Glomerular visceral epithelial cell (primary cell): ENCODE measurements around the gene ZNF525.
"Not testable (repeated sequence)": the region's sequence is repeated elsewhere in the genome, so short reads cannot be mapped to it uniquely, and the experiment has no call there.

ENCODE experiments used
- DNase-seq: peaks from one replicate; pipeline ENCODE4 v3.0.0-alpha.2; 2016; ENCODE audit errors: extremely low spot score

Gene ZNF525

DNA sequence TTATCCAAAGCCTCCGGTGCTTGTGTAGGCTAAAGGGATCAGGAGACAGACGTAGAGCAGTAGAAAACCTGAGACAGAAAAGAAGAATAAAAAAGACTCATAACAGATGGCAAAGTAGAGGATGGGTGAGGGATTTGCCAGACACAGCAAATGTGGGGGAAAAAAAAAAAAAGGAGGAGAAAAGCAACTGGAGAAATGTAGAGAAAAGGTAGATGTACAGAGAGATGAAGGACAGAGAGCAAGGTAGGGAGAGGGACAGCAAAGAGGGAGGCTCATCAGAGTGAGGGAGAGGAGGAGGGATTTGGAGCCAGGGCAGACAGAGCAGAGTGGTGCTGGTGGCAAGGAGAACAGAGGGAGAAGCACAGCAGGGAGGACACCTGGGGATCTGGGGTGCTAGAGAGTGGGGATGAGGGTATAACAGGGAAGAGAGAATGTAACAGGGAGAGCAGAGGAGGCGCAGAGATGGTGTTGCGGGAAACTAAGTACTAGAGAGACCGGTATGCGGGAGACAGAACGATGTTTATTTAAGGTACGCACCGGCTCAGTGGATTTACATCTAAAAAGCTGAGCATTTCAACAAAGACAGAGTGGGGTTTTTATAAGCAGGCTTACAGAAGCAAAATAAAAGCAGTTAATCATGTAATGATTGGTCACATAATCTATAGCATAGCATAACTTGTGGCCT is 30.5 kb downstream of the ZNF525 start:
- DNase-seq = not testable (repeated sequence)

DNA sequence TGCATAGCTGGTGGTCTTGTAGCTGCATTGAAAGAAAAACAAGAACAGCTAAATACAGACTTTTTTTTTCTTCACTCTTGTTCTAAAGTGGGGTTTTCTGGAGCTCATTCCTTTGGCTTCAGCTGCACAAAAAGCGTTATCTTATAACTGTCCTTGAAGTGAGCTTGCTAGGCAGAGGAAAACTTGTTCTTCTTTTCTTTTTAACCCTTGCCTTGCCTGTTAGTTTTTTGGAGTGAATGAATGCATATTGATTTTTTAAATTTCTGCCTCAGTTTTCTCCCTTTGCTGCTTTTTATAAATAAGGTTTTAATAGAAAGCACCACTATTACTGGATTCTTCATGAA is 31.0 kb downstream of the ZNF525 start:
- no peak for DNase-seq

DNA sequence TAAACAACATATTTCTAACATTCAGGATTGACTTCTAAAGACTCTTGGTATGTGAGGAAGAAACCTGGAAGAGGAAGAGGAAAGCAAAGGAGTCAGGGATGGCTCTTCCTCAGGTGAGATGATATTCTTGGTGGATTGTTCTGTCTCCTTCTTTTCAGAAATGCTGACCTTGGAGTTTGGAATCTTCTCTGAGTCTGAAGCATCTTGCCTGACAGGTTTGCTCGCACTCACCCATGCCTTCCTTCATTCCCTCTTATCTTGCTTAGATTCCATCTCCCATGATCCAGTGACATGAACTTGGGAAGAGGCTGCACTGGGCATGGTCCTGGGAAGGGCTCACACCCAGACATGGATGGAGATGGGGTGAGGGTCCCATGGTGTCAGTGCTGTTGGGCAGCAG is 32.4 kb downstream of the ZNF525 start:
- DNase-seq = not testable (repeated sequence)

DNA sequence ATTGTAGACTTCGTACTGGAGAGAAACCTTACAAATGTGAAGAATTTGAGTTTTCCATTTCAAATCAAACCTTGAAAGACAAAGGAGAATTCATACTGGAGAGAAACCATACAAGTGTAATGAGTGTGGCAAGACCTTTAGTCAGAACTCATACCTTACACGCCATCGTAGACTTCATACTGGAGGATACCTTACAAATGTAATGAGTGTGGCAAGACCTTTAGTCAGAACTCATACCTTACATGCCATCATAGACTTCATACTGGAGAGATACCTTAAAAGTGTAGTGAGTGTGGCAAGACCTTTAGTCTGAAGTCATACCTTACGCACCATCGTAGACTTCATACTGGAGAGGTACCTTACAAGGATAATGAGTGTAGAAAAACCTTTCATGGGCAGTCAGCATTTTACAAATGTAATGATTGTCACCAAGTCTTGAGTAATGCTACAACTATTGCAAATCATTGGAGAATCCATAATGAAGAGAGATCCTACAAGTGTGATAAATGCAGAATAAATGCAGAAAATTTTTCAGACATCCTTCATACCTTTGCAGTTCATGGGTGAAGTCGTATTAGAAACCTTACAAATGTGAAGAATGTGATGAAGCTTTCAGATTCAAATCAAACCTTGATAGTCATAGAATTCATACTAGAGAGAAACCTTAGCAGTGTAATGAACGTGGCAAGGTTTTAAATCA is 44.1 kb downstream of the ZNF525 start:
- no peak for DNase-seq

DNA sequence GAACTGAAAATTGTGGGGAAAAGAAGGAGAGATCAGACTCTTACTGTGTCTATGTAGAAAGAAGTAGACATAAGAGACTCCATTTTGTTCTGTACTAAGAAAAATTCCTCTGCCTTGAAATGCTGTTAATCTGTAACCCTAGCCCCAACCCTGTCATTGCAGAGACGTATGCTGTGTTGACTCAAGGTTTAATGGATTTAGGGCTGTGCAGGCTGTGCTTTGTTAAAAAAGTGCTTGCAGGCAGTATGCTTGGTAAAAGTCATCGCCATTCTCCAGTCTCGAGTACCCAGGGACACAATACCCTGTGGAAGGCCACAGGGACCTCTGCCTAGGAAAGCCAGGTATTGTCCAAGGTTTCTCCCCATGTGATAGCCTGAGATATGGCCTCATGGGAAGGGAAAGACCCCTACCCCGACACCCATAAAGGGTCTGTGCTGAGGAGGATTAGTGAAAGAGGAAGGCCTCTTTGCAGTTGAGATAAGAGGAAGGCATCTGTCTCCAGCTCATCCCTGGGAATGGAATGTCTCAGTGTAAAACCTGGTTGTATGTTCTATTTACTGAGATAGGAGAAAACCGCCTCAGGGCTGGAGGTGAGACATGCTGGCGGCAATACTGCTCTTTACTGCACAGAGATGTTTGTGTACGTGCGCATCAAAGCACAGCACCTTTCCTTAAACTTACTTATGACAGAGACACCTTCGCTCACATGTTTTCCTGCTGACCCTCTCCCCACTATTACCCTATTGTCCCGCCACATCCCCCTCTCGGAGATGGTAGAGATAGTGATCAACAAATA is 55.2 kb downstream of the ZNF525 start:
- not testable (repeated sequence) for DNase-seq

DNA sequence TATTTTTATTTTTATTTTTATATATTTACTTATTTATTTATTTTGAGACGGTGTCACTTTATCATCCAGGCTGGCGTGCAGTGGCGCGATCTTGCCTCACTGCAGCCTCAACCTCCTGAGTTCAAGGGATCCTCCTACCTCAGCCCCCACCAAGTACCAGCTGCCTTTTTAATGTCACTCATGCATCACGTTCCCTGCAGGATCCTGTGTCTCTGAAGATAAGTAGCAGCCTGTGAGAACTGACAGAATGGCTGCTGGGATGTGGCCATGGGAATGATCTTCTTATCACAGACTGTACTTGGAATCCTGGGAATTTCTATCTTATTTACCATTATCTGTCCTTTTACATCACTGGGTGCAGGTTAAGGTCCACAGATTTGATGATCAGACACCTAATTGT is 57.0 kb downstream of the ZNF525 start:
- DNase-seq = no peak

DNA sequence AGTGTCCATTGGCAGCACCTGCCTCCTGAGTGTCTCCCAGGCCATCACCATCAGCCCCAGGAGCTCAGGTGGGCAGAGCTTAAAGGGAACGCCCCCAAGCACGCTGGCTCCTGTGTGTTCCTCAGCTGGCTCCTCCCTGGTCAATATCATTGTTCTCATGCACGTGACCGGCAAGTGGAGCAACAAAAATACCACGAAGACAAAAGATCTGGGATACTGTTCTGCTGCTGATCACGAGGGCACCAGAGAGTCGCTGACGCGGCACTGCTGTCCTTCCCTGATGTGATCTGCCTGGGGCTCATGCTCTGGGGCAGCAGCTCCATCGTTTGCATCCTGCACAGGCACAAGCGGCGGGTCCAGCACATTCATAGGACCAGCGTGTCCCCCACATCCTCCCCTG is 57.6 kb downstream of the ZNF525 start:
- DNase-seq = not testable (repeated sequence)

DNA sequence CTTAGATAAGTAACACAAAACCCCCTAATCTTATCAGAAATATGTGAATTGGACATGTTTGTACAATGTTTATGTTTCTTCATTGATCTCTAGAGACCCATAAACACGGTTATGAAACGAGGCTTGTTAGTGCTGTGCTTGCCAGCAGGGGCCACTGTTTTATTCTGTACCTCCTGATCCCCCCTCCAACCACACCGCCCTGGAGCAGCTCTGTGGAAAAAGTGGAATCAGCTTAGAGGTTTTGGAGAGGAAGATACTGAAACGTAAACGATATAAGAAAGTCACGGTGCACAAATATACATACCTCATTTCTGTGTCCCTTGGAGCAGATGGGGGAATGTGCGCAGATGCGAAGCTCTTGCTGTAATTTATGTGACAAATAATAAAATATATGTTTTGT is 58.2 kb downstream of the ZNF525 start:
- DNase-seq = not testable (repeated sequence)

DNA sequence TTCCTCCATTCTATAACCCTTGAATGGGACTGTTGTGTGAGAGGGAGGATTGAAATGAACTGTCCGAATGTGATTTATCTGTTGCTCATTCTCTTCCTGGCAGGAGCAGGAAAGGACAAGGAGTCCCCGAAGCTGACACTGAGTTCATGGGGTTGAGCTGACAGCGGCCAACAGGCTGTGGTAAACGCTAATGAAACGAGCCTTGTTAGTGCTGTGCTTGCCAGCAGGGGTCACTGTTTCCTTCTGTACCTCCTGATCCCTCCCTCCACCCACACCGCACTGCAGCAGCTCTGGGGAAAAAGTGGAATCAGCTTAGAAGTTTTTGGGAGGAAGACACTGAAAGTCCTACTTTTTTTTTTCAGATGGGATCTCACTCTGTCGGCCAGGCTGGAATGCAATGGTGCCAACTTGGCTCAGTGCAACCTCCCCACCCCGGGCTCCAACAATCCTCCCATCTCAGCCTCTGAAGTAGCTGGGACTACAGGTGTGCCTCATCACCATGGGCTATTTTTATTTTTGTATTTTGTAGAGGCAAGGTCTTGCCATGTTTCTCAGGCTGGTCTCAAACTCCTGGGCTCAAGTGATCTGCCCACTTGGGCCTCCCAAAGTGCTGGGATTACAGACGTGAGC is 59.6 kb downstream of the ZNF525 start:
- DNase-seq = peak; percentile 6

DNA sequence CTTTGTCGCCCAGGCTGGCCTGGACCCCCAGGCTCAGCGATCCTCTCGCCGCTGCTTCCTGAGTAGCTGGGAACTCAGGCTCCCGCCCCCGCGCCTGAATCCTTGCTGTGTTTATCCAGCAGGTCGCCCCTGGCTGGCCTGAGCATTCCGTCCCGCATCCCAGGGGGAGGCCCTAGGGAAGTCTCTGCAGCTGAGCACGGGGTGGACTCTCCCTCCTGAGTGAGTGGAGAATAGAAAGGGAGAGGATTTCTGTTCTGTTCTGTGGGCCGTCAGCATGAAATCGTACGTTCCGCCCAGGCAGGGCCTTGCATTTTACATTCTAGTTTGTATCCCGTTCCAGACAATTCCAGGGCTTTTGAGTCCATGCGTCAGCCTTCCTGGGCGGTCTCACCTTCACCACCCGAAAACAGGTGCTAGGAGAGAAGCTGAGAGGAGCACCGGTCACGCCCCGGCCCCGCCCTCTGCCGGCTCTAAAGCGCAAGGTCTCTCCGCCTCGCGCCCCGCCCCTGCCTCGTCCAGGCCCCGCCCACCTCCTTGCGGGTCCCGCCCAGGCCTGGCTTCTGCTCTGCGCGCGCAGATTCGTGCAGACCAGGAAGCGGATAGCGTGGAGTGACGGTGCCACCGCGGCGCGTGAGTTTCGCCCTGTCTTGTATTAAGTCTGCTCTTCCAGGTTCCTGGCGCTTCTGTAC is 66.0 kb downstream of the ZNF525 start, which contains the start of gene ZNF761:
Gene ZNF761 (plus strand): TSS at position 586 of the 689 bp plus-strand sequence. CDS start 15,285 bp downstream, outside the sequence.
- peak; percentile 97 for DNase-seq

DNA sequence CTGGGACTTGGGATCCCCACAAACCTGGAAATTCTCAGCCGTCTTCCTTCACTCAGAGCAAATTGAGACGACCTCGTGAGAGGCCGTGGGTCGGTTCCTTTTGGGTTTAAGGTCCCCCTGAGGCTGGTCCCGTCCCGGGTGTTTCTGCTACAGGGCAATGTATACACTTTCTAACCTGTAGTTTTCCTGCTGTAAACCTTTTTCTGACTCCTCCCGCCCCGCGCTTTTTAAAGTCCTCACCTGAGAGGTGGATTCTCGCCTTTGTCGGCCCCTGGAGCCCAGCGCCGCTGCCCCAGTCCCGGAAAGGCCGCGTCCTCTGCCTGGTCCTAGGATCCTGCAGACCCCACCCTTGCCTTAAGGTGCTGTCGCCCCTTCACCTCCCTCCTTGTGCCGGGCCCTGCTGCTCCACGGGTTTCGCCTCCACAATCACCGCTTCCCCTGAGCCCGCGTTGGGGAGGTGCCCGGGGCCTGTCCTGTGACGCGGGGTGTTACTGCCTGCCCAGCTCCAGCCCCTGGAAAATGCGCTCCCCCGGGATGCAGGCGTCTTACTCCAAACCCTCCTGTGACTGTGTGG is 66.7 kb downstream of the ZNF525 start:
- peak; percentile 25 for DNase-seq
